SK-N-SH (cell line): Measurements from ENCODE around the gene GAS7. TPM values are rescaled to one million over a fixed set of nuclear protein-coding genes. Genes with fewer than 3 reads are reported as not detected.

Experiments used
- CTCF ChIA-PET: fragments of 300-600, 350-600 bp; formaldehyde crosslinking; extraction: SDS; loops from one replicate; lab custom pipeline; 2021; lab: Yijun Ruan, JAX
- POLR2A ChIA-PET: fragments of 350-600 bp; sonication (Branson Sonifier 250); formaldehyde crosslinking; extraction: SDS; loops from one replicate; lab custom pipeline; 2020; ENCODE audit warnings: antibody characterized with exemption, inconsistent platforms; lab: Yijun Ruan, JAX
- DNase-seq: peaks from one replicate; pipeline ENCODE4 v3.0.0; 2012
- H2AFZ ChIP-seq: fragments of 200-600 bp; sonication (generic); 2 replicates; pipeline ENCODE4 v1.8.1; 2016; ENCODE audit warnings: antibody characterized with exemption, mild to moderate bottlenecking, low read depth
- H3F3A ChIP-seq: fragments of 200-600 bp; sonication (generic); replicated peaks from 2 replicates; pipeline ENCODE3; 2016; ENCODE audit warnings: antibody characterized with exemption, mild to moderate bottlenecking; ENCODE audit not compliant: insufficient read depth
- H3K27ac ChIP-seq, 2 experiments: fragments of 200-500 bp in 1 of 2; fragments of 200-600 bp in 1 of 2; sonication (Bioruptor generic) in 1 of 2; sonication (generic), shearing (Covaris generic) in 1 of 2; 2 replicates each; pipeline versions ENCODE4 v1.5.1 to v1.6.1; 2014 to 2016; ENCODE audit warnings: low read depth in 2 of 2, inconsistent platforms in 1 of 2, low read length in 1 of 2, mild to moderate bottlenecking in 1 of 2, mixed read lengths in 1 of 2
- H3K27me3 ChIP-seq: fragments of 200-600 bp; sonication (generic), shearing (Covaris generic); 2 replicates; pipeline ENCODE4 v1.6.1; 2016; ENCODE audit warnings: mixed run types; ENCODE audit not compliant: insufficient read depth
- H3K36me3 ChIP-seq, 2 experiments: fragments of 200-500 bp in 1 of 2; fragments of 200-600 bp in 1 of 2; sonication (Bioruptor generic) in 1 of 2; sonication (generic) in 1 of 2; replicated peaks in 1 of 2; 2 replicates each; pipeline versions ENCODE3 to v1.5.1; 2014 to 2016; ENCODE audit warnings: low read length in 1 of 2, mild to moderate bottlenecking in 1 of 2; ENCODE audit not compliant: insufficient read depth in 2 of 2, control insufficient read depth in 1 of 2
- H3K4me1 ChIP-seq, 2 experiments: fragments of 200-500 bp in 1 of 2; fragments of 200-600 bp in 1 of 2; sonication (Bioruptor generic) in 1 of 2; sonication (generic), shearing (Covaris generic) in 1 of 2; 2 replicates each; pipeline versions ENCODE4 v1.5.1 to v1.6.1; 2014 to 2016; ENCODE audit warnings: low read depth in 1 of 2, low read length in 1 of 2, mixed run types in 1 of 2; ENCODE audit not compliant: insufficient read depth in 2 of 2, control insufficient read depth in 1 of 2
- H3K4me2 ChIP-seq: fragments of 200-600 bp; sonication (generic), shearing (Covaris generic); 2 replicates; pipeline ENCODE4 v1.6.1; 2017; ENCODE audit warnings: mixed run types
- H3K4me3 ChIP-seq, 2 experiments: fragments of 200-500 bp in 1 of 2; fragments of 200-600 bp in 1 of 2; sonication (Bioruptor generic) in 1 of 2; sonication (generic), shearing (Covaris generic) in 1 of 2; 2 replicates each; pipeline versions ENCODE4 v1.5.1 to v1.8.1; 2014 to 2016; ENCODE audit warnings: low read depth in 2 of 2, inconsistent platforms in 1 of 2, low read length in 1 of 2, mild to moderate bottlenecking in 1 of 2, mixed read lengths in 1 of 2, moderate library complexity in 1 of 2
- H3K79me2 ChIP-seq: fragments of 200-600 bp; sonication (generic); 2 replicates; pipeline ENCODE4 v1.8.1; 2017; ENCODE audit warnings: mild to moderate bottlenecking; ENCODE audit not compliant: insufficient read depth
- H3K9ac ChIP-seq: fragments of 200-600 bp; sonication (generic); 2 replicates; pipeline ENCODE4 v1.6.1; 2017; ENCODE audit warnings: mixed run types
- H3K9me2 ChIP-seq: fragments of 200-600 bp; sonication (generic); 2 replicates; pipeline ENCODE4 v1.6.1; 2017; ENCODE audit warnings: mixed run types
- H3K9me3 ChIP-seq: fragments of 200-600 bp; sonication (generic); 2 replicates; pipeline ENCODE4 v1.6.1; 2017; ENCODE audit warnings: mixed run types, mild to moderate bottlenecking, moderate library complexity
- H4K20me1 ChIP-seq: fragments of 200-600 bp; sonication (generic); 2 replicates; pipeline ENCODE4 v1.6.1; 2017; ENCODE audit warnings: mild to moderate bottlenecking, mixed run types; ENCODE audit not compliant: insufficient read depth
- CHD2 ChIP-seq: fragments of 150-350 bp; IDR thresholded peaks from 2 replicates; pipeline ENCODE4 v1.6.1; 2018; ENCODE audit warnings: low read length; ENCODE audit not compliant: partially characterized antibody
- CTCF ChIP-seq: fragments of 200-600 bp; sonication (generic); IDR thresholded peaks from 2 replicates; pipeline ENCODE4 v1.6.1; 2017; ENCODE audit warnings: antibody characterized with exemption, mild to moderate bottlenecking, moderate library complexity
- EP300 ChIP-seq, 2 experiments: IDR thresholded peaks; 2 replicates each; pipeline versions ENCODE4 v1.4.0 to v1.6.1; 2012; ENCODE audit warnings: borderline replicate concordance in 1 of 2, low read depth in 1 of 2, low read length in 1 of 2
- EZH2phosphoT487 ChIP-seq: fragments of 200-600 bp; sonication (generic); IDR thresholded peaks from 2 replicates; pipeline ENCODE4 v1.6.1; 2017; ENCODE audit warnings: low read depth, mixed run types, mild to moderate bottlenecking, antibody characterized with exemption, moderate library complexity, borderline replicate concordance
- FOXJ3 ChIP-seq: sonication (generic); formaldehyde crosslinking; IDR thresholded peaks from 2 replicates; pipeline ENCODE4 v1.5.1; 2020; ENCODE audit warnings: mild to moderate bottlenecking, missing genetic modification reagents
- GATA2 ChIP-seq: sonication (generic); formaldehyde crosslinking; IDR thresholded peaks from 2 replicates; pipeline ENCODE4 v1.5.0; 2020; ENCODE audit warnings: mild to moderate bottlenecking, missing genetic modification reagents
- IRF3 ChIP-seq: fragments of 150-350 bp; IDR thresholded peaks from 2 replicates; pipeline ENCODE4 v1.6.1; 2016; ENCODE audit warnings: mild to moderate bottlenecking, low read depth, low read length
- JUND ChIP-seq: IDR thresholded peaks from 2 replicates; pipeline ENCODE4 v1.4.0; 2012
- MAX ChIP-seq: IDR thresholded peaks from 2 replicates; pipeline ENCODE4 v1.4.0; 2012; ENCODE audit warnings: low read depth
- MEF2A ChIP-seq: IDR thresholded peaks from 2 replicates; pipeline ENCODE4 v1.4.0; 2012; ENCODE audit warnings: low read depth, borderline replicate concordance
- MXI1 ChIP-seq: IDR thresholded peaks from 2 replicates; pipeline ENCODE4 v1.6.1; 2012; ENCODE audit warnings: mild to moderate bottlenecking, low read depth, low read length, improper control_type of control experiment
- NFIC ChIP-seq: IDR thresholded peaks from 2 replicates; pipeline ENCODE4 v1.4.0; 2012; ENCODE audit warnings: borderline replicate concordance
- NRF1 ChIP-seq: IDR thresholded peaks from 2 replicates; pipeline ENCODE4 v1.6.1; 2012; ENCODE audit warnings: low read depth, mild to moderate bottlenecking, low read length
- PBX3 ChIP-seq: IDR thresholded peaks from 2 replicates; pipeline ENCODE4; 2012
- POLR2AphosphoS5 ChIP-seq: IDR thresholded peaks from 2 replicates; pipeline ENCODE4 v1.6.1; 2012; ENCODE audit warnings: low read depth, low read length
- RXRA ChIP-seq: IDR thresholded peaks from 2 replicates; pipeline ENCODE4 v1.4.0; 2012; ENCODE audit warnings: low read depth, mild to moderate bottlenecking, borderline replicate concordance
- SMC3 ChIP-seq: IDR thresholded peaks from 2 replicates; pipeline ENCODE4 v1.6.1; 2012; ENCODE audit warnings: low read depth, low read length, improper control_type of control experiment
- TAF1 ChIP-seq: IDR thresholded peaks from 2 replicates; pipeline ENCODE4 v1.6.1; 2012; ENCODE audit warnings: low read depth, mild to moderate bottlenecking, low read length, moderate library complexity, borderline replicate concordance
- YY1 ChIP-seq: IDR thresholded peaks from 2 replicates; pipeline ENCODE4 v1.4.0; 2012; ENCODE audit warnings: low read depth, mild to moderate bottlenecking
- ZBTB33 ChIP-seq: IDR thresholded peaks from 2 replicates; pipeline ENCODE4 v1.4.0; 2012; ENCODE audit warnings: low read depth, borderline replicate concordance
- WGBS: methylation state at CpG from one replicate; pipeline ENCODE4 v1.1.6; 2017; ENCODE audit warnings: low lambda C conversion rate; 5-methylcytosine and 5-hydroxymethylcytosine counted together
- polyA plus RNA-seq, 3 experiments: library from polyadenylated mRNA; depleted of rRNA; stranded (reverse); fragments of >200 nt; gene quantifications; 2 replicates each; pipeline ENCODE4 v1.2.3, GENCODE V29; 2012

GAS7 gene
- polyA plus RNA-seq, 1 of the 3 experiments (the other 2 are of a cell fraction), result 0.12 TPM

- Histone ChIP-seq H4K20me1 (no peaks in the 10 kb centered on the region), H3K36me3 (no peaks in the 10 kb centered on the region), H3K27ac (no peak overlapping the region), H3K4me3 (no peak overlapping the region), H3K27me3 (peaks cover 4% of the 10 kb centered on the region; the same call in 1 of the 2 replicates), H3F3A (no peaks in the 10 kb centered on the region), H3K4me1 (no peaks in the 10 kb centered on the region), H3K9me3 (no peaks in the 10 kb centered on the region), H3K9ac (no peak overlapping the region), H3K9me2 (no peaks in the 10 kb centered on the region)
- POLR2A ChIA-PET, result no interaction called here
- TF ChIP-seq GATA2 (CRISPR knock-in tag) (no peak), TAF1 (no peak), POLR2AphosphoS5 (no peak), EZH2phosphoT487 (no peak), MXI1 (no peak), MEF2A (no peak), IRF3 (no peak), RXRA (no peak), EP300 (IDR thresholded peaks at IDR 0.05; ENCODE audit: borderline replicate concordance in 1 of 2, low read depth in 1 of 2, low read length in 1 of 2) (no peak), SMC3 (no peak), PBX3 (no peak), MAX (no peak), CHD2 (no peak), ZBTB33 (no peak), JUND (no peak), CTCF (no peak), NFIC (no peak), YY1 (no peak), NRF1 (no peak), FOXJ3 (CRISPR knock-in tag) (no peak)
- TF ChIP-seq, all 33 proteins: peak for 0
- Histone ChIP-seq H3K79me2 (no peaks in the 10 kb centered on the region), H2AFZ (no peak overlapping the region), H3K4me2 (no peak overlapping the region)
- CTCF ChIA-PET, result interaction anchor here (1.2 to 2.1 kb wide), 2 partner anchors 24 to 55 kb away, joined by 4 to 6 read pairs; no protein-coding TSS in a partner anchor
- 5% methylated on average over 6 of the region's 6 CpGs for WGBS
- no peak for DNase-seq
These were observed 26.8 kb downstream of the GAS7 start for GRCh38 chr17:10171581-10171981.
